ENCODE measurements around the gene HDGF.
A peak's percentile ranks its signal among the peaks of the same experiment; 100 is the strongest.

HDGF gene

DNA sequence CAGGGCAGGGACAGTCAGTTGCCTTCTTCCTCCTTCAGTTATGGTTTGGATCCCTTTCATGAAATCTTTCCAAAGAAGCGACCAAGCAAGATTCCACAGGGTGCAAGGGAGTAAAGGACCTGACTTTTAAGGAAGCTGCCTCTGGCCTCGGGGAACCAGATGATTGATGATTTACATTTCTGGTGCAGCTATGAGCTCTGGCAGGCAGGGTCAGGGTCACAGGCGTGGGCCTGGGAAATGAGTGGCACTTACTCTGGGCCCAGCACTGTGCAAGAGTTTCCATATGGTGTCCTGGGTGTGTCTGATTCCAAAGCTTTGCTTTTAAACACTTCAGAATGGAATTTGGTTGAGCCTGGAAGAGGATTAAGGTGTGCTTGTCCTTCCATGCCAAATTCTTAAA is 38.8 kb downstream of the HDGF start:
- DNase-seq = no peak

- DNase-seq = no peak
These were observed 40.3 kb downstream of the HDGF start for GRCh38 chr1:156711011-156711817.

- DNase-seq = no peak
These were observed 41.6 kb downstream of the HDGF start for GRCh38 chr1:156709757-156710489.

DNA sequence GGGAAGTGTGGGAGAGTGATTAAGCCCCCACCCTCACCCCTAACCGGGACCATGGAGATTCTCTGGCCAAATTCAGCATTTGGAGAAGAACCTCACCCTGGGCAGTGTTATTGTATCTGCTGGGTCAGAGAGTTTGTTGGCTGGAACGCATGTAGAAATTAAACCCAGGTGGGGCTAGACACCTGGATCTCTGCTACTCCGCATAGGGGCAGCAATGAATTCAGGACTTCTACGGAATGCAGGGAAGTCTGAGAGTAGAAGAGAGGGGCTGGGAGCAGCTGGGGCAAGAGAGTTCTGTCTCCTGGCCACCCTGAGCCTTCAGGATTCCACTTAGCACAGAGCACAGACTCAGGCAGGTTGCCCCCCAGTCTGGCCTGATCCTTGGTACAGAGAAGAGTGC is 42.4 kb downstream of the HDGF start:
- no peak for DNase-seq

DNA sequence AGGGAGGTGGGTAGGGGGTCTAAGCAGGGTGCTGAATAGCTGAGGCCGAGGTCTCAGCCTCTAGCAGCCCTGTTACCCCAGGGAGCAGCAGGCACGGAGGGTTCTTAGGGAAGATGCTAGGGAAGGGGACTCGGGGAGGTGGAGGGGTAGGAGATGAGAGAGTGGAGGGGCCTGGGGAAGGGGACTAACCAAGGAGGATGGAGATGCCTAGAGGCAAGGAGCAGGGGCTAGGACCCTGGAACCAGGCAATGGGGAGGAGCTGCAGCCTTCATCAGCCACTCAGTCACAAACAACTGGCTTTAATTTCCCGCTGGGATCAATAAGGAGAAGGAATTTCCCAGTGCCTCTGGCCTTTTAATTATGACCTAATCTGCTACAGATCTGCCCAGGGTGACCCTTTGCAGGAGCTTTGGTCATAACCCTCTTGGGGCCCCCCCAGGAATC is 43.2 kb downstream of the HDGF start:
- DNase-seq = no peak

DNA sequence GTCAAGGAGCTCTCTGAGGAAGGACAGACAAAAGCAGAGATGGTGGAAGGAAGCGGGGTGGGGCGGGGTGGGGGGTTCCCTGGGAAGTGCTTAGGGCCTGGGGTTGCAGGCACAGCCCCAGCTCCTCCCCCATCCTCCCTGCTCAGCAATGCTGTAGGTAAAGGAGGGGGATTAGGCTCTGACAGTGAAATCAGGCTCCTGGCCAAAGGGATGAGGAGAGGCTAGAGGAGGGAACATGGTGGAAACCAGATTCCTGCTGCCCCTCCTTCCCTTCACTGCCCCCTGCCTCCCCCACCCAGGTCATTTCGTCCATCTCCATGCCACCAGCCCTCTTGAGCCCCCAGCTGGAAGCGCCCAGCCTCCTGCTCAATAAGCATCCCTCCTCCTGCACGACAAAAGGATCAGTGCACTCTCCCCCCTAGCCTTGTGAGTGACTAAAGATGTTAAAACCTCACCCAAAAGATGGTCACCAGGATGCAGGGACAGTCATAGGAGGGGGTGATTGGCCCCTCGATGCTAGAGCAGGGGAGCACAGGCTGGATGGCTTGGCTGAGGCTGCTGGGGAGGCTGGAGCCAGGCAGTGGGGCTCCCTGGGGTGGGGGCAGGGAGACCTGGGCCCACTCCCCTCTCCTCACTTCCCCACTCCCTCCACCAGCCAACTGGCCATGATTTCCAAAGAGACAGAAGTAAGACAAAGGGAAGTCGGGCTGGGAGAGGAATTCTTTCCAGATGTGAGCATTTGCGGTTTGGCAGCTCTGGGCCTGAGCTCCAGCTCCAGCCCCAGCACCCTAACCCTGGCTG is 43.9 kb downstream of the HDGF start:
- no peak for DNase-seq

DNA sequence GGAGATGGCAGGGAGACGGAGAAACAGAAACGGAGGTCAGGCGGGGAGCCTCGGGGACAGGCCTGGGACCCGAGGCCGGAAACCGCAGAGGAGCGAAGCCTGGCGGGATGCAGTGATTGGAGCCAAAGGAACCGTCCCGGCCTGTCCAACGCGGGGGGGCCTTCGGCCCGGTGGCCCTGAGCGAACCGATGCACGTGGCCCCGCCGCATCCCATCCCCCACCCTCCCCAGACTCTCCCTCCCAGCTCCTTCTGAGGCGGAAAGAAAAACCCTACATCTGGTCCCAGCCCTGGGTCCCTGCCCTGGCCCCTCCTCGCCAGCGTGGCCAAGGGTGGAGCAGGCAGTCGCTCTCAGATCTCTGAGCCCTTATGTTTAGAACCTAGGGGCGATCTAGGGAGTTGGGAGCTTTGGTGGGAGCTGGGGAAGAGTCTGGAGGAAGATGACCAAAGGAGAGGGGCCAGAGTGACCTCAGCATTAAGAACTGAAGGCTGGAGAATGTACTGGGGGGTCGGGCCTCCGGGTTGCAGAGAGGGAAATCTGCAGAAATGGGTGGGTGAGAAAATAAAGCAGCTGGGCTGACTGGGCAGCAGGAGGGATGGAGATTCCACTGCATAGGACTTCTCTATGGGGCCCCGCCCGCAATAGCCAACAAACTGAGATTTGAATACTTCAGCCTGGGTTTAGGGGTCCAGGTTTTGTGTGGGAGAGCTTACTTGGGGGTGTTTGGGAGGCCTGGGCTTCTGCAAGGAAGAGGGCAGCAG is 44.6 kb downstream of the HDGF start:
- DNase-seq = peak; percentile 41

DNA sequence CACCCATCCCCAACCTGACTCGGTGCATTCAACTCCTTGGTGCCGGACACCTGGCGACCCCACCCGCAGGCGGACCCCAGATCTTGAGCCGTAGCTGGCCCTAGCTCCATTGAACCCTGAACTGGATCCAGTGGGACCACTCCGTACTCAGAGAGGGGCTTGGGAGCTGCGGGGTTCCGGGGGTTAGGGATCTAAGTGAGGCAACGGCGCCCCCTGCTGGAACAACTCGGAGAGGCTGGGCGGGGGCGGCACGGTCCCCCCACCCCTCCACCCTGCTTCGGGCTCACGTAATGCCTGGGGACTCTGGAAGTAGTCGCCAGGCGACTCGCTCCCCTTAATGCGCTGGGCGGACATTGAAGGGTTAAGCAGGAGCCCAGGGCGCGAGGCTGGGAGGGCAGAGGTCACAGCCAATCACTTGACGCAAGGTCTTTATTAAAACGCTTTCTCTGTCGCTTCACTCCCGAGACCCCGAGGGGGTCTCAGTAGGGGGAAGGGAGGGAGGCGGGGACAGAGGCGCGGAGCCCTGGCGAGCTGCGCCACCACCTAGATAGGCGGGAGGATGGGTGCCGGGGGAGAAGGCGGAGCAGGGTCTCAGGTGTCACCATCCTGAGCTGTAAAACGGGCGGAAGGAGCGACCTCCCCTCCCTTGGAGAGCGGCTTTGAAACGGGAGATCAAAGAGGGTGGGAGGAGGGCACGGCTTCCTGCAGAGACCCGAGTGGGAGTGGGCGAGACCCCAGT is 45.4 kb downstream of the HDGF start:
- peak; percentile 72 for DNase-seq

DNA sequence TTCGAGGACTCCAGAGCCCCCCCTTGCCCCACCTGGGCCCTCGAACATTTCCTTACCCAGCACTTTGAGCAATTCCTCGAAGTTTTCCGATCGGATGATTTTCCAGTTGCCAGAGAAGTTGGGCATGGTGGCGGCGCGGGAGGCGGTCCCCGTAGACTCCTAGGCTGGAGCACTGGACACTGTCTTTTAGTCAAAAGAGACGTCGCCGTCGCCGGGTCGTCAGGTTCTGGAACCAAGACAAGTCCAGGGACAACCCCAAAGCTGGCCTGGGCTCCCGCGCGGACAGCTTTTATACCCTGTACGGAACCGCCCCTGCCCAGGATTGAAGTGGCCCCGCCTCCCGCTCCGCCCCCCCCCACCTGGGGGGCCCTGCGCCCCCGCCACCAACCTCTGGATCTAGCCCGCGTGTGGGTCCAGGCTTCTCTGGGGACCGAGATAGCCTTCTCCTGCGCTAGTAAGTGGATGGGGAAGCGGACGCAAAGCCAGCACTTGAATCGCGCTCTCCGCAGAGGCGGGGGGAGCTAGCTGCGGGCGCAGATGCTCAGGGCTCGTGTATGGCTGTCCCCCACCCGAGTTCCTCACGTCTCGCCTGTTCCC is 46.1 kb downstream of the HDGF start, which contains the start of gene CRABP2:
TSS of gene CRABP2 (minus strand) at position 263 of the 597 bp plus-strand sequence. CDS start at position 126, 137 bp downstream.
- DNase-seq = no peak

- no peak for DNase-seq
These were observed 46.5 kb downstream of the HDGF start for GRCh38 chr1:156704930-156705320.

GRCh38 chr1:156704166-156704711 is 47.2 kb downstream of the HDGF start:
- no peak for DNase-seq

DNA sequence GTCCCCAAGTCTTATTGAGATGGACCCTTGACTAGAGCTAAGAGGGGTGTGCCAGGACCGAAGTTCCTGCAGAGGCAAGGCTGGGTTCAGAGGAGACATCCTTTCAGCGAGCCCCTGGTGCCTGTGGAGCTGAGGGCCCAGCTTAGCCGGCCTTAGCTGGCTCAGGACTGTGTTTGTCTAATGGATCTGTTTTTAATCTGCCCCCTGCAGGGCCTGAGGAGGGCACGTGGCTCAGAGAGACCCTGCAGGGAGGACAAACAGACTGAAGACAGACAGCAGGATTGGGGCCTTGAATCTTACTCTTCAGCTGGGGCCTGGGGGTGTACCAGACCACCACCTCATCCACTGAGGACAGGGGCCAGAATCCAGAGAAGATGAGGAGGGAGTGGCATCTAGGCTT is 47.7 kb downstream of the HDGF start:
- DNase-seq = no peak

- DNase-seq = no peak
These were observed 48.1 kb downstream of the HDGF start for GRCh38 chr1:156703336-156703735.

DNA sequence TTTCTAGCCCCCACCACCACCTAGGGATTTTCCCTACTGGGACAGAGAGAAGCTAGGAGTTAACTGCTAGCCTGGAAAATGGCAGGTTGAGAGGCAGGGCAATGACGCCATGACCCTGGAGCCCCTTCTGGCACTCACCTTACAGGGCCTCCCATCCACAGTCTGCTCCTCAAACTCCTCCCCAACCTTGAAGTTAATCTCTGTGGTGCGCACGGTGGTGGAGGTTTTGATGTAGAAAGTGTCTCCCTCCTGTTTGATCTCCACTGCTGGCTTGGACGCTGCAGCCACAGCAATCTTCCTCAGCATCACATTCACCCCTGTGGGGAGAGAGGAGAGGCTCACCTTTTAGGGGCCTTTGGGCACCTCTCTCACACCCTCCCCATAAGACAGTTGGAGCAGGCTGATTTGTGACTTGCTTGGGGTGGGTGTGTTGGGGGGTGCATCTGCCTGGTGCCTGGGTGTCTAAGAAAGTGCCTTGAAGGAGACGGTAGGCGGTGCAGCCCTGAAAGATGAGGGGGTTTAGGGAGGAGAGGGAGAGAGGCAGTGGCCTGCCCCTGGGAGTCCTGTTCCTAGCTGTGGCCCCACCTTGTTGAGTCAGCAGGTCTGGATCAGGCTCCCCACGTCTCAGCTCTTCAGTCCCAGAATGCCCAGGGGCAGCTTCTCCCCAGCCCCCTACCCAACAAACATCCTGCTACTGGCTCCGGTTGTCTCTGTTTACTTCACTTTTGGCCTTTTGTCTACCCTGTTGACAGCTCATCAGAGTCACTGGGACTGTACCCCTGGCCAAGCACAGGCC is 50.5 kb downstream of the HDGF start:
- DNase-seq = no peak

DNA sequence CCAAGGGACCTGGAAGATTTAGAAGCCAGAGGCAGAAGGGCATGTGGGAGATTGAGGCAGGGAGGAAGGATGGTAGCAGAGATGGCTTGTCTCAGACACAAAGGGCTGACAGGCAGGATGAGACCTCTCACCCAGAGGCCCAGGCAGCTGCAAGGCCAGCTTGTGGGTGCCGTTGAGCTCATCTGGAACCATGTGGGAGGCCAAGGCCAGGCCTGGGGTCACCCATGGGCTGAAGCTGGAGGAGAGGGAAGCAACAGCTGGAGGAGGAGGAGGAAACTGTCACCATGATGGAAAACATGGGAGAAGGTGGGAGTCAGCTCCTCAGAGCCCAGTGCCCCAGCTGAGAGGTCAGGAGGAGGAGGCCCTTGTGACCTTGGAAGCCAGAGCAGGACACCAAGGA is 52.5 kb downstream of the HDGF start:
- no peak for DNase-seq

- DNase-seq = no peak
These were observed 54.0 kb downstream of the HDGF start for GRCh38 chr1:156697481-156697880.

GRCh38 chr1:156696755-156697154 is 54.7 kb downstream of the HDGF start:
- DNase-seq = no peak

- no peak for DNase-seq
These were observed 56.8 kb downstream of the HDGF start for GRCh38 chr1:156694690-156694962.

DNA sequence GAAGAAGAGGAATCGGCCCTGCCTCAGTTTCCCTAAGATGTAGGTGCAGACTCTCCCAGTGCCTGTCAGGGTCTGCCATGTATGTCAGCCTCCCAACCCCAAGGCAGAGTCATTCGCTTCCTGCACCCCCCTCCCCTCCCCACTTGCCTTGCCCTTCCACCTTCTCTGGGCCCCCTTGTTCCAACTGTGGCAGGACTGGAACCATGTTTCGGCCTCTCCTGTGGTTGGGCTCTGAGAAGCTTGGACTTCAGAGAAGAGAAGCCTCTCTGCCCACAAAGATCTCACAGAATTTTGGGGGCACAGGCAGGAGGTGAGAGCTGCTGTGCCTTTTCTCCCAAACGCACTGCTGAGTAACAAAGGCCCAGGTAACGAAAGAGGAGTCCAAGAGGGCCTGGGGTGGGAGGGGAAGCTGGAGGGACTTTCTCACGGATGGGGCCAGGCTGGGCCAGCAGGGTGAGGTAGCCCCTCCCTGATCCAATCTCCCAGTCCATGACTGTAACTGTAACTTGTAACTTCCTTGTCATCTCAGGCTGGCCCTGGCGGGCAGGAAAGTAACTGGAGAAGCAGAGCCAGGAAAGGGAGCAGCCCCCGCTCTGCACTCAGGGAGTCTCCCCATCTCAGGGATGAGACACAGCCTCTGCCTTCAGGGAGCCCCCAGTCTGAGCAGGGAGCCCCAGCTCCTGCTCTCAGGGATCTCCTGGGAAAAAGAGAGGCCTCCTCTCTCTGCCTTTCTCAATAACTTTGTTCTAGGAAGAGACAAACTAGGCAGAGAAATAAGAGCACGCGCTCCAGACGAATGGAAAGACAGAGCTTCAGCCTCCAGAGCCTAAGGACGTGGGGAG is 57.4 kb downstream of the HDGF start:
- no peak for DNase-seq
